HG03342 (cell line): Measurements from ENCODE around the gene POM121L2.

Experiments used
- ATAC-seq: cut with Tn5 transposase; IDR thresholded peaks from one replicate; pipeline ENCODE4 v1.9.1; 2021; ENCODE audit warnings: mild to moderate bottlenecking, moderate library complexity; ENCODE audit not compliant: unreplicated experiment

POM121L2 gene

GRCh38 chr6:27260836-27261375, 51.2 kb downstream of the POM121L2 start:
- no peak for ATAC-seq

DNA sequence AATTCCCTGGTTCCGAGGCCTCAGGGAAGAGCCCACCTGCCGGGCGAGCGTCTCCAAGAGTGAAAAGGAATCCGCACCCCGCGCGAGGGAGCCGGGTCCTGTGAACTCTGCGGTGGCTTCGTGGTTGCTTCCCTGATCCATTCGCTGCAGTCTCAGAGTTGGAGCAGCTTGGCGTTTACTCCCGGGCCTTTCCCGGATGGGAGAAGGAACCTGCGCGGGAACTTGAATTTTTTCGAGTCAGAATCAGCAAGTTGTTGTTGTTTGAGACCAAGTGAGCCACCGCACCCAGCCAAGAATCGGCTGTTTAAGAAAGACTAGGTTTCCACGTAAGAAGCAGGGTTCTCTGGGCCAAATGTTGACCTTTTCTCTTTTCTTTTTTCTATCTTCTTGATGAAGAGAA, 51.7 kb downstream of the POM121L2 start:
- no peak for ATAC-seq
